GM23338 (cell line): Measurements from ENCODE around the gene PRELID3B. TPM values are rescaled to one million over a fixed set of nuclear protein-coding genes. Genes with fewer than 3 reads are reported as not detected.

Source experiments
- ATAC-seq: fragments of 200-7000 bp; cut with Tn5 transposase; 3 replicates; pipeline ENCODE4 v1.9.1; 2020
- DNase-seq: peaks from one replicate; pipeline ENCODE4 v3.0.0-alpha.2; 2015; ENCODE audit warnings: low spot score
- H2AFZ ChIP-seq: fragments of 200-600 bp; sonication (generic); 2 replicates; pipeline ENCODE4 v1.8.0; 2016; ENCODE audit warnings: antibody characterized with exemption, mild to moderate bottlenecking, moderate library complexity
- H3F3A ChIP-seq: fragments of 200-600 bp; sonication (generic); replicated peaks from 2 replicates; pipeline ENCODE4 v1.8.0; 2017; ENCODE audit warnings: antibody characterized with exemption, mixed run types, low read depth
- H3K27ac ChIP-seq: fragments of 200-600 bp; sonication (generic); 2 replicates; pipeline ENCODE4 v1.6.1; 2016; ENCODE audit warnings: low read depth
- H3K27me3 ChIP-seq: fragments of 200-600 bp; sonication (generic); 2 replicates; pipeline ENCODE4 v1.8.0; 2016; ENCODE audit warnings: mild to moderate bottlenecking, mixed run types, moderate library complexity; ENCODE audit not compliant: insufficient read depth
- H3K36me3 ChIP-seq: fragments of 200-600 bp; sonication (generic); 2 replicates; pipeline ENCODE4 v1.8.0; 2016; ENCODE audit warnings: mild to moderate bottlenecking; ENCODE audit not compliant: insufficient read depth
- H3K4me1 ChIP-seq: fragments of 200-600 bp; sonication (generic); 2 replicates; pipeline ENCODE4 v1.8.0; 2016; ENCODE audit warnings: mild to moderate bottlenecking, moderate library complexity; ENCODE audit not compliant: insufficient read depth
- H3K4me2 ChIP-seq: fragments of 200-600 bp; sonication (generic); 2 replicates; pipeline ENCODE4 v1.7.1; 2017; ENCODE audit warnings: mixed run types
- H3K4me3 ChIP-seq: fragments of 200-600 bp; sonication (generic); 2 replicates; pipeline ENCODE4 v1.6.1; 2016; ENCODE audit warnings: mixed run types
- H3K79me2 ChIP-seq: fragments of 200-600 bp; sonication (generic); replicated peaks from 2 replicates; pipeline ENCODE4 v1.8.0; 2017; ENCODE audit warnings: mild to moderate bottlenecking; ENCODE audit not compliant: insufficient read depth
- H3K9me2 ChIP-seq: fragments of 200-600 bp; sonication (generic); 2 replicates; pipeline ENCODE4 v1.8.0; 2017; ENCODE audit not compliant: insufficient read depth
- H4K20me1 ChIP-seq: fragments of 200-600 bp; sonication (generic); replicated peaks from 2 replicates; pipeline ENCODE4 v1.8.0; 2017; ENCODE audit warnings: mild to moderate bottlenecking; ENCODE audit not compliant: insufficient read depth
- H3K27ac Mint-ChIP-seq: 2 replicates; pipeline ENCODE4 v1.8.0; 2020; ENCODE audit warnings: inconsistent platforms, mild to moderate bottlenecking, moderate library complexity, mixed read lengths
- H3K27me3 Mint-ChIP-seq: 3 replicates; pipeline ENCODE4 v1.8.0; 2022; ENCODE audit warnings: low read depth, mild to moderate bottlenecking, moderate library complexity, mixed read lengths, inconsistent platforms; ENCODE audit not compliant: insufficient read depth, poor library complexity
- H3K36me3 Mint-ChIP-seq: 3 replicates; pipeline ENCODE4 v1.8.0; 2021; ENCODE audit warnings: low read depth, mild to moderate bottlenecking, inconsistent platforms, moderate library complexity, mixed read lengths
- H3K4me1 Mint-ChIP-seq: 3 replicates; pipeline ENCODE4 v1.8.0; 2020; ENCODE audit warnings: mild to moderate bottlenecking, inconsistent platforms, mixed read lengths
- H3K4me3 Mint-ChIP-seq: 3 replicates; pipeline ENCODE4 v1.8.0; 2021; ENCODE audit warnings: moderate library complexity, mild to moderate bottlenecking, inconsistent platforms, mixed read lengths
- H3K9me3 Mint-ChIP-seq: 3 replicates; pipeline ENCODE4 v1.8.0; 2020; ENCODE audit warnings: moderate library complexity, mild to moderate bottlenecking, inconsistent platforms, mixed read lengths
- CREB1 ChIP-seq: fragments of 250-450 bp; sonication (Bioruptor Pico); IDR thresholded peaks from 2 replicates; pipeline ENCODE4 v1.5.0; 2020; ENCODE audit warnings: low read depth, mild to moderate bottlenecking, moderate library complexity
- EZH2phosphoT487 ChIP-seq: fragments of 200-600 bp; sonication (generic); IDR thresholded peaks from one replicate; pipeline ENCODE4 v1.8.1; 2018; ENCODE audit warnings: antibody characterized with exemption; ENCODE audit not compliant: unreplicated experiment
- JUNB ChIP-seq: IDR thresholded peaks from one replicate; pipeline ENCODE4 v1.6.1; 2016; ENCODE audit warnings: antibody characterized with exemption; ENCODE audit not compliant: unreplicated experiment
- NANOG ChIP-seq: IDR thresholded peaks from 2 replicates; pipeline ENCODE4 v1.6.1; 2016; ENCODE audit warnings: antibody characterized with exemption, borderline replicate concordance
- REST ChIP-seq: IDR thresholded peaks from one replicate; pipeline ENCODE4 v1.6.1; 2018; ENCODE audit warnings: antibody characterized with exemption; ENCODE audit not compliant: unreplicated experiment
- STAT1 ChIP-seq: IDR thresholded peaks from one replicate; pipeline ENCODE4 v1.6.1; 2016; ENCODE audit warnings: antibody characterized with exemption; ENCODE audit not compliant: unreplicated experiment
- ZNF114 ChIP-seq: fragments of 250-450 bp; sonication (Bioruptor Pico); IDR thresholded peaks from 2 replicates; pipeline ENCODE4 v1.5.0; 2020; ENCODE audit warnings: mild to moderate bottlenecking, moderate library complexity
- ZNF462 ChIP-seq: fragments of 250-450 bp; sonication (Bioruptor Pico); IDR thresholded peaks from 2 replicates; pipeline ENCODE4 v1.5.0; 2020; ENCODE audit warnings: mild to moderate bottlenecking, moderate library complexity
- polyA plus RNA-seq: library from polyadenylated mRNA; unstranded; fragments of >200 nt; fragmentation: Nextera tagmentation; extraction: Ambion mirVana; gene quantifications from 2 replicates; pipeline ENCODE4 v1.2.1, GENCODE V29; 2016
- total RNA-seq: library from RNA; depleted of rRNA; stranded (reverse); fragments of >200 nt; shearing (Covaris generic); gene quantifications from 2 replicates; pipeline ENCODE4 v1.2.3, GENCODE V29; 2014

The PRELID3B gene
- total and polyA plus RNA-seq, 2 experiments from 2014 or later, result 42.7 to 43.6 TPM

GRCh38 chr20:58989196-58989595, 53.4 kb downstream of the PRELID3B start:
- Histone ChIP-seq H3K36me3 (peaks cover 61% of the 10 kb centered on the region), H3K4me1 (peaks cover 2% of the 10 kb centered on the region), H3K27ac (no peak overlapping the region), H3K27me3 (no peaks in the 10 kb centered on the region), H3F3A (no peaks in the 10 kb centered on the region), H3K79me2 (peaks cover 23% of the 10 kb centered on the region), H3K4me2 (no peak overlapping the region), H3K9me2 (no peaks in the 10 kb centered on the region), H3K4me3 (no peak overlapping the region), H4K20me1 (peaks cover 24% of the 10 kb centered on the region; the same call in 1 of the 2 replicates), H2AFZ (no peak overlapping the region)
- Mint-ChIP-seq H3K27ac (no peak overlapping the region), H3K4me1 (peaks cover 4% of the 10 kb centered on the region), H3K9me3 (no peaks in the 10 kb centered on the region), H3K36me3 (peaks cover 79% of the 10 kb centered on the region), H3K4me3 (no peak overlapping the region), H3K27me3 (no peaks in the 10 kb centered on the region)
- ATAC-seq, result no peak
- TF ChIP-seq STAT1, result no peak
- no peak for TF ChIP-seq EZH2phosphoT487
- no peak for TF ChIP-seq NANOG
- TF ChIP-seq ZNF462 (CRISPR knock-in tag), result no peak
- TF ChIP-seq JUNB, result no peak
- no peak for TF ChIP-seq ZNF114 (CRISPR knock-in tag)
- TF ChIP-seq REST, result no peak
- TF ChIP-seq CREB1 (CRISPR knock-in tag), result no peak
- no peak for DNase-seq
